GM11168 (cell line): ENCODE measurements around the gene MACF1.

Experiments used
- in situ Hi-C: fragments of 300-500 bp; cut with MboI; formaldehyde crosslinking; loops from one replicate; pipeline ENCODE4 v1.12.0; 2022; ENCODE audit warnings: low sequenced_read_pairs; ENCODE audit not compliant: unreplicated experiment

Gene MACF1

DNA sequence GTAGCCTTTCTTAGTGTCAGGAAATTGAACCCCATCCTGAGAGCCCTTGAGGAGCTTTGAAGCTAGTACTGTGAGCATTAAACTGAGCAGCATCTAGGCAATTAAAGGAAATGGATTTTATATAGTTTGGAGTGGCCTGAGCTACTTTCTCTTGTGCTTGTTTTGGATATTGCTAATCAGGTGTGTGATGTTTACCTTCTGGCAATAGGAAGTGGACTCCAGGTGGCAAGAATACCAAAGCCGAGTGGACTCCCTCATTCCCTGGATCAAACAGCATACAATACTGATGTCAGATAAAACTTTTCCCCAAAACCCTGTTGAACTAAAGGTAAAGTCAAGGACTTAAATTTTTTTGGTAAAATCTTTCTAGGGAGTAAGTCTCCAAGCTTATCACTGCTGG is 79.4 kb downstream of the MACF1 start:
- in situ Hi-C loops, result no loop called here

- in situ Hi-C loops, result no loop called here
These were observed 83.0 kb downstream of the MACF1 start for GRCh38 chr1:39287541-39287940.

DNA sequence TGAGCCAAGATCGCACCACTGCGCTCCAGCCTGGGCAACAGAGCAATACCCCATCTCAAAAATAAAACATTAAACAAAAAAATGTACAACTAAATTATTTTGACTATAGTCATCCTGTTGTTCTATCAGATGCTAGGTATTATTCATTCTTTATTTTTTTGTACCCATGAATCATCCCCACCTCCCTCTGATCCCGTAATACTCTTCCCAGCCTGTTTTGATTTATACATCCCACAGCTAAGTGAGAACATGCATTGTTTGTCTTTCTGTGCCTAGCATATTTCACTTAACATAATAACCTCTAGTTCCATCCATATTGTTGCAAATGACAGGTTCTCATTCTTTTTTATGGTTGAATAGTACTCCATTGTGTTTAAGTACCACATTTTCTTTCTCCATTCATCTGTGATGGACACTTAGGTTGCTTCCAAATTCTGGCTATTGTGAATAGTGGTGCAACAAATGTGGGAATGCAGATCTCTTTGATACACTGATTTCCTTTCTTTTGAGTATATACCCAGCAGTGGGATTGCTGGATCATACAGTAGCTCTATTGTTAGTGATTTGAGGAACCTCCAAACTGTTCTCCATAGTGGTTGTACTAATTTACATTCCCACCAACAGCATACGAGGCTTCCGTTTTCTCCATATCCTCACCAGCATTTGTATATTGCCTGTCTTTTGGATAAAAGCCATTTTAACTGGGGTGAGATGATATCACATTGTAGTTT is 84.4 kb downstream of the MACF1 start:
- in situ Hi-C loops, result no loop called here

DNA sequence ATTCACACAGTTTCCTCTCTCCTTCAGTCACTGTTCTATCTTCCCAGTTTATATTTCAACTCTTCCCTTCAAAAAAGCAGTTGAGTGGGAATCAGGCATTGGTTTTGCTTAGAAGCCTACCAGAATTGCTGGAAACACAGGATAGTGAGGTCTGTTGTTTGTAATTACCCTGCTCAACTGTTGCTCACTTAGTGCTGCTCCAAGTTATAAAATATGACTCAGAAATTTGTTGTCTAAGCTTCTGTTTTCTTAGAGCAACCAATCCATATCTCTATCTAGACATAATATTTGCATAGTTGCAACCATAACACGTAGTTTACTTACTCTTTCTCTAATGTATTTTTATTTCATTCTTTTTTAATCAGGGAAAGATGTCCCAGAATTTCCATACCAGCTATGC is 87.9 kb downstream of the MACF1 start:
- in situ Hi-C loops, result no loop called here

DNA sequence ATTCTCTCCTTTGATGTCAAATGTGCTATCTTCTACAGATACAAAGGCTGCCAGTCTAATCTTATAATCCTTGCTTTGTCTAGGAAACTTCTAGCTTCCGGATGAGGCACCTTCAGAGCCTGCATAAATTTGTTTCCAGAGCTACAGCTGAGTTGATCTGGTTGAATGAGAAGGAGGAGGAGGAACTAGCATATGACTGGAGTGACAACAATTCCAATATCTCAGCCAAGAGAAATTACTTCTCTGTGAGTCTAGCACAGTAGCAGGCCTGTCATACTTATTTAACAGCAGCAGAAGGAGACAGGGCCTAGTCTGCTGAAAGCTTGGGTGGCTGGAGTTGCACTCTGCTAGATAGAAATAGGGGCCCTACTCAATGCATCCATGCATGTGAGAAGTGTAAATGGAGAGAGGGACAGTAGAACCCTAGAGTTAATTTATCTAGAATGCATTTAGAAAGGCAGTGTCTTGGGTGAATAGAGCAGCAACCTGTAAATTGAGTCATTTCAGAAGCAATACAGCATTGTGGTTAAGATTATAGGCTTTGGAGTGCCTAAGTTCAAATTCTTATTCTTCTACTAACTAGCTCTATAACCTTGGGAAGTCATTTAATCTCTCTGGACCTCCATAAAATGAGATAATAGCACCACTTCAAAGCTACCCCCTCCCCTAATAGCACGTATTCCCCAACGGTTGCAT is 89.0 kb downstream of the MACF1 start:
- in situ Hi-C loops, result no loop called here

DNA sequence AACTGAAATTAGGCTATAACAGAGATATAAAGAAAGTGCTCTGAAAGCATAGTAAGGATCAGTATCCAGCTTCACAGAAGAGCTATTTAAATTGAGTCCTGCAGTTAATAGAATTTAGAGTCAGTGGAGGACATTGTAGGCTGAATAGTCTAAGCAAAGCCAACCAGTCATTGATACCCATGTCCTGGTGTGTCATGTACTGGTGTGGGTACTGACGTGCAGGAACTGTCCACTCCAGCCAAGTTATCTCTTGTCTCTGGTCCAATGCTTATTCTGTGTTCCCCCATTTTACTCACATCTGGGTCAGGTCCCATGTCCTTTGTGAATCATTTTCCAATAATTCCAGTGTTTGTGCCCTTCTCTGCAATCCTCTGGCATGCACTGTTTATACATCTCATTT is 90.0 kb downstream of the MACF1 start:
- in situ Hi-C loops, result no loop called here

- in situ Hi-C loops, result no loop called here
These were observed 91.4 kb downstream of the MACF1 start for GRCh38 chr1:39295901-39296300.

- in situ Hi-C loops, result no loop called here
These were observed 93.1 kb downstream of the MACF1 start for GRCh38 chr1:39297551-39297950.

GRCh38 chr1:39301606-39302005 is 97.1 kb downstream of the MACF1 start:
- in situ Hi-C loops, result no loop called here

GRCh38 chr1:39305555-39305954 is 101.1 kb downstream of the MACF1 start:
- in situ Hi-C loops, result no loop called here

DNA sequence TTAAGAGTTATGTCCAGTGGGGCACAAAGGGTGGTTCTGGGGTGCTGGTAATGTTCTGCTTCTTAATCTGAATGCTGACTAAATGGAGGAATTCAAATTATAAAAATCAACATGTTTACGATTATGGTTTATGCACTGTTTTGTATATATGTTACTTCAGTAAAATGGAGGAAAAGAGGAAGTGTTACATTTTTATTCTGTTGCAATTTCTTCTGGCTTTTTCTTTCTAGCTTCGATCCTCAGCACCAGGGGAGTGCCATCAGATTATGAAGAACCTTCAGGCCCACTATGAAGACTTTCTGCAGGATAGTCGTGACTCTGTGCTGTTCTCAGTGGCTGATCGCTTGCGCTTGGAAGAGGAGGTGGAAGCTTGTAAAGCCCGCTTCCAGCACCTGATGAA is 105.5 kb downstream of the MACF1 start:
- in situ Hi-C loops, result no loop called here

DNA sequence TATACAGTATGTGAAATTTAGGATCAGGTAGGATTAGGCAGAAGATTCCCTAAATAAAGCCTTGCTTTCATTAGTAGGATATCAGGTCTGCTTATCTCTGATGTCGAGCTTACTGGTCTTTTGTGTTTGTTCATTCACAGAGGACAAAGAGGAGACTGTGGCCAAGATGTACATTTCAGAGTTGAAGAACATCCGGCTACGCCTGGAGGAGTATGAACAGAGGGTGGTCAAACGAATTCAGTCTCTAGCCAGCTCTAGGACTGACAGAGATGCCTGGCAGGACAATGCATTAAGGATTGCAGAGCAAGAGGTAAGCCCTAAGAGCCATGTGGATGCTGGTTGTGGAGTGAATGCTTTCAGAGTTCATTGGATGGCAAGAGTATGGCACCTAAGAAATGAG is 106.2 kb downstream of the MACF1 start:
- in situ Hi-C loops, result no loop called here

- in situ Hi-C loops, result no loop called here
These were observed 112.6 kb downstream of the MACF1 start for GRCh38 chr1:39317111-39317510.

DNA sequence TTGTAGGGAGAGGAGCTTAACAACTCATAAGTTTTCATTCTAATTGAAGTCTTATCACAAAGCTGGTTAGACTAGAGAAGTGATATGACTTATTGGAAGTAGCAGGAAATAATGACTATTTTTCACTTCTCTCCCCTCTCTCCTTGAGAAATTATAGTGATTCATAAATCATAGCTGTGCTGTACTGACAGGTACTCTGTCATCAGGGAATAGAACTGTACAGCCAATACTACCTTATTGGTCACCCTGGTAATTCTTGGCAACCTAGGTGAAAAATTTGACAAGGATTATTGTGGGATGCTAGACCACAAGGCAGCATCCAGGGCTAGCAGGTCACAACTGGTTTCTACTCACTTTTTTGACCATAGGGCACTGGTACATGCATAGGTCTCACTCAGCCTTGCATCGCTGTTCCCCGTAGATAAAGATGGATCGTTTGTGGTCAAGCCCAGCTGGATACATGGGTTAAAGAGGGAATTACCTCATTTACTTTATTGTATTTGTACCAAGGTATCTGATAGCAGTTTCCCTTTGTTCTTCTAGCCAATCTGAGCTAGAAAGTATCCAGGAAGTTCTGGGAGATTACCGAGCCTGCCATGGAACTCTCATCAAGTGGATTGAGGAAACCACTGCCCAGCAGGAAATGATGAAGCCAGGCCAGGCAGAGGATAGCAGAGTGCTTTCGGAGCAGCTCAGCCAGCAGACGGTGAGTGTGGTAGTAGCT is 113.6 kb downstream of the MACF1 start:
- in situ Hi-C loops, result no loop called here

- in situ Hi-C loops, result no loop called here
These were observed 117.5 kb downstream of the MACF1 start for GRCh38 chr1:39321979-39322378.

GRCh38 chr1:39322431-39322830 is 117.9 kb downstream of the MACF1 start:
- in situ Hi-C loops, result no loop called here

DNA sequence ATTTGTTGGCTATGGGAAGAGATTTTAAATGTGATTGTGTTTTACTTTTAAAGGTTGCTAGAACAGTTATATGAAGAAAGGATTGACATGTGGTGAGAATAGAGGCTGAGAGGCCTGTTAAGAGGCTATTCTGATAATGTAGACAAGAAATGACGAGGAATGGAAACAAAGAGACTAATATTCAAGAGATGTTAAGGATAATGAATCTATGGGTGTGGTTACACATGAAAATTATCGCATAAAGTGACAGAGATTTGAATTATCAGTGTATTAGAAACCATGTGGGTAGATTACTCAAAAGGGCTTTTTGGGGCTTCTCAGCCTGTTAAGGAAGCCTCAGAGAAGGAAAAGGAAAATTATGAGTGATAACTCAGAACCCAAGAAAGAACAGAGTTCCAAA is 120.4 kb downstream of the MACF1 start:
- in situ Hi-C loops, result no loop called here

DNA sequence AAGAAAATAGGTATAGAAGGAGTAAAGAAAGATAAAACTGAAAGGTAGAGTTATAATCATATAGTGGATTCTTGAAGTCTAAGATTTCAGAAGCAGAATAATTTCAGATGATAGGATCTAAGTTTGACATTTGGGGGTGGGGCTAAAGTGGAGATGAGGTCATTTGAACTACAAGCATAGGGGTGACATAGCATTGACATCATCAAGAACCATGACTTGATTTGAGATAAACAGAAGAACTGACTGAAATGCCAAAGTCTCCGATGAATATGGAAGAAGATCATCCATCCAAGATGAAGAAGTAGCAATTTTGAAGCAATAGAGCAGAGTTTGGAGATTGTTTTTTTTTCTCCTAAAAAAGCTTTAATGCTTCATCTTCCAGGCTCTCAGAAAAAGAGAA is 122.3 kb downstream of the MACF1 start:
- in situ Hi-C loops, result no loop called here

- in situ Hi-C loops, result no loop called here
These were observed 123.6 kb downstream of the MACF1 start for GRCh38 chr1:39328095-39328494.

DNA sequence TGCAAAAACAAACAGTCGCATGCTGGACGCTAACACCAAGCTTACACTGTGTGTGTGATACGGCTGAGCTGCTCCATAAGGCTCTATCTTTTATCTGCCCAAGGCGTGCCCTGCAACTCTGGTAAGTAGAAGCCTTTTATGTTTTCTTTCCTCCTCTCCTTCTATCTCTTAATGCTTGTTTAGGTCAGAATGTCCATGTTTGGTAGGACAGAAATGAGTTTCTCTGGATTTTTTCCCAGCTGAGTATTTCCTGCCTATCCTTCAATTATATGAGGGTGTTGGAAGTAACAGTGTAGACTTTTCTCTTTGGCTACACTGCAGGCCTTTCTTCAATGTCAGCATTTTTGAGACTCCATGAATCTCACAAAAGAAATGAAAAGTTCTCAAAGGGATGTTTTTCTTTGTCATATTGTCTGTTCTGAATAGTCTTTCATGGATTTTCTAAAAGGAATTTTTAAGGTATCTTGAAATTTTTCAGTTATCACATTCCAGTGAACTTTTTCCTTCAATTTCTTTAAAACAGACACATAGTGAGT is 124.2 kb downstream of the MACF1 start:
- in situ Hi-C loops, result no loop called here

GRCh38 chr1:39331647-39332046 is 127.2 kb downstream of the MACF1 start:
- in situ Hi-C loops, result no loop called here
